ENCODE results near the gene STPG2. TPM values are rescaled to one million over a fixed set of nuclear protein-coding genes. Genes with fewer than 3 reads are reported as not detected.
"Not testable (repeated sequence)": the region's sequence is repeated elsewhere in the genome, so short reads cannot be mapped to it uniquely, and the experiment has no call there.

The STPG2 gene
- total RNA-seq, 1 donor from 2014 or later, result 0.15 TPM

DNA sequence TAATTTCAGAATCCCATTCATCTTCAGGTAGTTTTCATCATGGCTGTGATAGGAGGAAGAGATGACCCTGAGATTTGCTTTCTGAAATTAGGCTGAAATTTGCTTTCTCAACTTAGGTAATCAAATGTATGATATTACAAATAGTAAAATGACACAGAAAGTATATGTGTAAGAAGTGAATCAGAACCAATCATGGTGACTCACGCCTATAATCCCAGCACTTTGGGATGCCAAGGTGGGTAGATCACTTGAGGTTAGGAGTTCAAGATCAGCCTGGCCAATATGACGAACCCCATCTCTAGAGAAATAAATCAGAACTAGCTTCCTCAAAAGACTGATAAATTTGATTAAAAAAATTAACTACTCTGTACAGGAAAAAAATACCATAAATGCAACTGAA, 555.4 kb downstream of the STPG2 start:
- ATAC-seq (no peak), DNase-seq (no peak)
- intact Hi-C loops (cut with micrococcal nuclease), result no loop called here

DNA sequence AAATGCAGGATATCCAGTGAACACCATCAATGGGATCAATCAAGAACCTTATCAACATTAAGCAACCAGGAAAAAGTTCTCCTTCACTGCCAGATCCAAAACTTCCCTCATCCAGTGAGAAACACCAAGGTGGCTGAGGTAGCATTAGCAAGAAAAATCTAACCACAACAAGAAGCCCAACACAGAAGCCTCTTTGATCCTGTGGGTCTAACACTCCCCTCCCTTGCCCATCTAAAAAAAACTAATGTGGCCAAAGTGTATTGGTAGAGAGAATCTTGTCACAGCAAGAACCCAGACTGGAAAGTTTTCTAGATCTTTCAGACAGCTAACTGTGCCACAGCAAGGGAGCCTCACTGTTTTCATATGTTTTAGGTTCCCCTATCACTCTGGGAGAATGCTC, 558.0 kb downstream of the STPG2 start:
- ATAC-seq, result no peak
- no peak for DNase-seq
- intact Hi-C loops (cut with micrococcal nuclease), result no loop called here

DNA sequence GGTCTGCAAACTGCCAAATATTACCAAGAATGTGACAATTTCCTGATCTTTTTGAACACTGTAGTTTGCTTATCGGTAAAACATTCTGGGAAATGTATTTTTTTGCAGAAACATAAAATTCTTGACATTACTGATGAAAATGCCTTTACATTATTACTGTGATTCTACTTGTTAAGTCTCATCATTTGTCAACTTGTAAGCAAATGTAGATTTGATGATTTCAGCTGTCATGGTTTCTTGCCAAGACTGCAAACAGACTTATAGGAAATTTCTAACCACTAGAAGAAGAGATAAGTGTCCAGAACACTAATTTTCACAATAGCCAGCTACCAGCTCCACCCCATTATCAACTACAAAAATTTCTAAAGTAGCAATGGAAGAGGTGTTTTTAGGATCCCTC, 560.4 kb downstream of the STPG2 start:
- ATAC-seq (no peak), DNase-seq (no peak)
- intact Hi-C loops (cut with micrococcal nuclease), result no loop called here

DNA sequence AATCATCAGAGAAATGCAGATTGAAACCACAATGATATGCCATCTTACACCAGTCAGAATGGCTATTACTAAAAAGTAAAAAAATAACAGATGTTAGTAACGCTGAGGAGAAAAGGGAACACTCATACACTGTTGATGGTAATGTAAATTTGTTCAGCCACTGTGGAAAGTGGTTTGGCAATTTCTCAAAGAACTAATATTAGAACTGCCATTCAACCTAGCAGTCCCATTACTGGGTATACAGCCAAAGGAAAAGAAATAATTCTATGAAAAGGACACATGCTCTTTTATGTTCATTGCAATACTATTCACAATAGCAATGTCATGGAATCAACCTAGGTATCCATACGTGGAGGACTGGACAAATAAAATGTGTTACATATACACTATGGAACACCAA, 566.3 kb downstream of the STPG2 start:
- ATAC-seq (no peak), DNase-seq (no peak)
- intact Hi-C loops (cut with micrococcal nuclease), result no loop called here

DNA sequence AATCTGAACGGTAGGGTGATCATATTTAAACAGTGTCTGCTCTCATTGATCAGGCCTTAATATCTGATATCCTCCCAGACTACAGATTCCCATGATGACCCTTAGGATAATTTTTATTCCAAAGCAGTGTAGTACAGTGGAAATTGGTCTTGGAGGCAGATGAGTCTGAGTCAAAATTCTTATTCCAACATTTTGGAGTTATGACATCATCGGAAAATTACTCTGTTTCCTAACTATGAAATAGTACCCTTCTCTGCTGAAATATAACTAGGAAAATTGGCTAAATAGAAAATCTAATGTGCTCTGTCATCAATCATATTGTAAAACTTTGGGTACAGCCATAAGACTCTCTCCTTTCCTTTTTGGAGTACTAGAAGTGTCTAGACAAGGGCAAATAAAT, 583.3 kb downstream of the STPG2 start:
- intact Hi-C loops (cut with micrococcal nuclease), result no loop called here
- ATAC-seq (no peak), DNase-seq (no peak)

DNA sequence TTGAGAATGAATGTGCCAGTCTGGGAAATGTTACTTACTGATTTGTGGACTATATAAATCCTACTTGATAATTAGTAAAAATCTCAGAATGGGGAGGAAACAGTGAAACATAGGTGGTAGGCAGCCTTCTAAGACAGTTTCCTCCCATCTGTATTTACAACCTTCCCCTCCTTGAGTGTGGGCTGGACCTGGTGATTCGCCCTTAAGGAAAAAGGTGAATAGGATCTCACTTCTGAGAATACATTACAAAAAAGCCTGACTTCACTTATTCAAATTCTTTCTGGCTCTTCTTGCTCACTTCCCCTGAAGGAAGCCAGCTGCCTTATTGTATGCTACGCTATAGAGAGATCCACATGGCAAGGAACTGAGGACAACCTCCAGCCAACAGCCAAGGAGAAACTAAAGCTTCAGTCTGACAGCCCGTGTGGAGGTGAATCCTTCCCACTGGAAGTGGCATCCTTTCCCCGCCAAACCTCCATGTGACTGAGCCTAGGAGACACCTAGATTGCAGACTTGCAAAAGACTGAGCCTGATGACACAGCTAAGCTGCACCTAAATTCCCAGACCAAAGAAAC, 585.0 kb downstream of the STPG2 start:
- intact Hi-C loops (cut with micrococcal nuclease), result no loop called here
- DNase-seq (no peak), ATAC-seq (no peak)

DNA sequence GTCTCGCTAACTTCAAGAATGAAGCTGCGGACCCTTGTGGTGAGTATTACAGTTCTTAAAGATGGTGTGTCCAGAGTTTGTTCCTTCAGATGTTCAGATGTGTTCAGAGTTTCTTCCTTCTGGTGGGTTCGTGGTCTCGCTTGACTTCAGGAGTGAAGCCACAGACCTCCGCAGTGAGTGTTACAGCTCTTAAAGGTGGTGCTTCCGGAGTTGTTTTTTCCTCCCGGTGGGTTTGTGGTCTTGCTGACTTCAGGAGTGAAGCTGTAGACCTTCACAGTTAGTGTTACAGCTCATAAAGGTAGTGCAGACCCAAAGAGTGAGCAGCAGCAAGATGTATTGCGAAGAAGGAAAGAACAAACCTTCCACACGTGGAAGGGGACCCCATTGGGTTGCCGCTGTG, 592.6 kb downstream of the STPG2 start:
- DNase-seq; intact Hi-C loops (cut with micrococcal nuclease); ATAC-seq: not testable (repeated sequence)

DNA sequence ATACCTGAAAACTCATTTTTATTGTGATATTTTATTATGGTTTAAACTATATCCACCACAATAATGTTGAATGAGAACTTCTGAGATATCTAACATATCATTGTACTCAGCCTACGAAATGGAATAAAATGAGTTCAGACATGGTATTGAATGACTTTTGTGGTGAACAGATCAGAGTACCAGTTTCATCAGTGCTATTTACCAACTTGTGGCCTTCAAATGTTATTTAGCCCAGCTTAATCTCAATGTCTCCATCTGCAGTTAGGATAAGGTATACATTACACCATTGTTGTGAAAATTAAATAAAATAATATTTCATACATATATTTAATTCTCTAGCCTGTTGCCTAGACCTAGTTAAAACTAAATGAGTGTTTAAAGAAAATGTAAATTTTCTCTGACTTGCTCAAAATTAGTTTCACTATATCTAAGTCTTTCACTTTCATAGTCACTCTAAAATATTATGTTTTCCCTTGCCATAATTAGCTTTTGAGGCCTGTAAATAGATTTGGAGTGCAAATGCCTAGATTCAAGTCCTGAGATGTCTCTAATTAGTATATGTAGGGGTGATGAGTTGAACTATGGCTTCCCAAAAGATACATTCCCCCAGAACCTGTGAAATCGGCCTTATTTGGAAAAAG, 594.2 kb downstream of the STPG2 start:
- ATAC-seq (no peak), DNase-seq (no peak)
- intact Hi-C loops (cut with micrococcal nuclease), result no loop called here

DNA sequence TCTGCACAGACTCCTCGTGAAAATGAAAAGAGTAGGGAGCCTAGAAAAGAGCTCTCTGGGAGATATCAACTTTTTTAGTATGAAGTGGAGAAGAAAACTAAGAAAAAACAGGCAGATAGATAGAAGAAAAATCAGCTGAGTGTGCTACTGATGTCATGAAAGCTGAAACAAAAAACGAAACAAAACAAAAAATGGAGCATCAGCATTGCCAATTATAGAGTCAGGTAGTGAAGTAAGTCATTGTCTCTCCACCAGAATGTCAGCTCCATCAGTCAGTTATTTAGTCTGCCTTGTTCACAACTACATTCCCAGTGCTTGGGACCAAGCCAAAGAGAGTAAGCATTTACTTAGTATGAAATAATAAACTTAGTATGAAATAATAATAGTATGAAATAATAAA, 595.1 kb downstream of the STPG2 start:
- no peak for DNase-seq
- intact Hi-C loops (cut with micrococcal nuclease), result no loop called here
- no peak for ATAC-seq

DNA sequence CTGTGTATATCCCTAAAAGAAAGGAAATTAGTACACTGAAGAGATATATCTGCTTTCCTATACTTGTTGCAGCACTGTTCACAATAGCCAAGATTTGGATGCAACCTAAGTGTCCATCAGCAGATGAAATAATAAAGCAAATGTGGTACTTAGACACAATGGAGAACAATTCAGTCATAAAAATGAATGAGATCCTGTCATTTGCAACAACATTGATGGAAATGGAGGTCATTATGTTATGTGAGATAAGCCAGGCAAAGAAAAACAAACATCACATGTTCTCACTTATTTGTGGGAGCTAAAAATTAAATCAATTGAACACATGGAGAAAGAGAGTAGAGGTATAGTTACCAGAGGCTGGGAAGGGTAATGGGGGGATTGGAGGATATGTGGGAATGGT, 611.9 kb downstream of the STPG2 start:
- intact Hi-C loops (cut with micrococcal nuclease), result no loop called here
- ATAC-seq (no peak), DNase-seq (no peak)

DNA sequence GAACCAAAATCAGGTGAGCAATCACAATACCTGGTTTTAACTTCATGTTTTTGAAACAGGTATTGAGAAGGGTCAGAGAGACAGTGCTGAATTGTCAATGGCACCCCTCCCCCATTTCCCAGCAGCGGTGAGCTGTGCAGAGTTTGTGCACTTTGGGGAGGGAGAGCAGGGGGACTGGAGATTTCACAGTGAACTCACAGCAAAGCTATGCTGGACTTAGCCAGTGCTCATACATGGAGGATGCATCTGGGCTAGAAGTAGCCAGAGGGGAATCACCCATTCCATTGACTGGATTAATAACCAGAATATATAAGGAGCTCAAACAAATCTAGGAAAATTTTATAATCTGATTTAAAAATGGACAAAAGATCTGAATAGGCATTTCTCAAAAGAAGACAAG, 612.6 kb downstream of the STPG2 start:
- no peak for DNase-seq
- intact Hi-C loops (cut with micrococcal nuclease), result no loop called here
- no peak for ATAC-seq

DNA sequence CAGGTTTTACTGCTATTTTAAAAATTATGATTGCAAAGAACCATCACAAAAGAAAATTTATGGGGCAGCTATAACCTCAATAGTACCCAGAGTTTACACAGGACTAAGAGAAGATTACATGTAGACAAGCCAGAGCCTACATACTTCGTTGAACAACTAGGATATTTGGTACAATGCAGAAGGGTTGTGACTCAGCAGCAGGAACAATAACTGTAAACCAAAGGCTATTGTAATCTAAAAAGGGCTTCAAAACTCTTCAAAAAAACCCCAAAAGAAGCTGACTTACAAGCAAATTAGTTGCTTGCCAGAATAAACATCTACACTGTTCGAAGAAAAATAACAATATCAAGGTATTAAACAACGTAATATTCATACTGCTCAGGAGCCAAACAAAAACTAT, 618.0 kb downstream of the STPG2 start:
- intact Hi-C loops (cut with micrococcal nuclease), result no loop called here
- DNase-seq, result no peak
- no peak for ATAC-seq

DNA sequence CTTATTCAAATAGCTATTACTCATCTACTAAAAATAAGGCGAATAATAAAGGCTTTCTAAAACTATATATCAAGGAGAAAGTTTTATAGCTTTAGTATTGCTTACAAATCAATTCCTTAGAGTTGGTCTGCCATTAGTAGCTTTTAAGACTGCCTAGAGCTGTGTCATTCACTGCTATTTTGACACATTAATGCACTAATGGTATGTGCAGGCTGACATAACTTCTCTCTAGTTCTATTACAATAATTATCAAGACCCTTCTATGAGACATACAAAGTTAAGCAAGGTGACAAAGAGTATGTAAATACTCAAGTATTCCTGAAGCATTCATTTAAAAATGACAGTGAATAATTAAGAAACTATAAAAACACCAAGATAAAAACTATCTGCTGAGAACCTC, 625.3 kb downstream of the STPG2 start:
- intact Hi-C loops (cut with micrococcal nuclease), result no loop called here
- ATAC-seq (no peak), DNase-seq (no peak)

DNA sequence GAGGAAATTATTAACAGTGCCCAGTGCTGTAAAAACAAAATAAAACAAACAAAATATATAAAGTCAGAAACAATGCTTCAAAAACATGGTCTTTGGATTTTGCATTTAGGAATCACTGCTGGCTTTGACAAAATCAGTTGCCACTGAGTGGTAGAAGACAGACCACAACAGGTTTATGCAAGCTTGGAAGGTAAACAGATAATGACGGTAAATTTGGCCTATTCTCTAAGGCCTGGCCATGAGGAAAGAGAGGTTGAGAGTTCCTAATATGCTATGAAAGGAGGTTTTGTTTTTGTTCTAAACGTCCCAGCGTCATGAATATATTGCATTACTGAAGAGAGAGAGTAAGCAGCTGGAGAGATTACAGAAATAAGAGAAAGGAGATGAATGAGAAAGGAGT, 629.4 kb downstream of the STPG2 start:
- intact Hi-C loops (cut with micrococcal nuclease), result no loop called here
- DNase-seq, result no peak

More for the DNA sequence above, 629.4 kb downstream of the STPG2 start:
- no peak for ATAC-seq

Other genes starting within 250 kb of the STPG2 start
- 10.5 TPM for gene RAP1GDS1, start 117.9 kb upstream of the STPG2 start, total RNA-seq

All from left ventricle myocardium superior (tissue), 1 donor.